Naive thymus-derived CD4-positive, alpha-beta T cell (primary cell): ENCODE results near the gene CA10. TPM values are rescaled to one million over a fixed set of nuclear protein-coding genes. Genes with fewer than 3 reads are reported as not detected.

Experiments
- ATAC-seq: fragments of 150-1000 bp; cut with Tn5 transposase; 2 replicates; pipeline ENCODE4 v1.10.0; 2021; ENCODE audit warnings: mild to moderate bottlenecking, moderate library complexity
- CTCF ChIA-PET: fragments of 350-600 bp; sonication (Branson Sonifier 250); formaldehyde crosslinking; loops from one replicate; lab custom pipeline; 2021; ENCODE audit warnings: antibody characterized with exemption; lab: Charles Lee
- POLR2A ChIA-PET: fragments of 350-600 bp; sonication (Branson Sonifier 250); formaldehyde crosslinking; loops from one replicate; lab custom pipeline; 2021; ENCODE audit warnings: antibody characterized with exemption, inconsistent platforms; lab: Charles Lee
- DNase-seq, 9 donors: peaks; one replicate each; pipeline versions ENCODE4 v3.0.0 to v3.0.0-alpha.2; 2020 to 2022; ENCODE audit warnings: mixed read lengths in 1 of 9
- H3K27ac ChIP-seq: one replicate; pipeline ENCODE4 v1.7.0; 2013; ENCODE audit warnings: mild to moderate bottlenecking, low read depth, low read length, moderate library complexity
- H3K27me3 ChIP-seq, 2 donors: one replicate each; pipeline ENCODE4 v1.7.0; 2013; ENCODE audit warnings: low read length in 2 of 2, mild to moderate bottlenecking in 2 of 2, moderate library complexity in 2 of 2; ENCODE audit not compliant: control insufficient read depth in 2 of 2, insufficient read depth in 2 of 2
- H3K36me3 ChIP-seq, 3 experiments: 1 replicate in 2 of 3; 2 replicates in 1 of 3; pipeline ENCODE4 v1.7.0; 2013; ENCODE audit warnings: low read length in 3 of 3, mild to moderate bottlenecking in 3 of 3, moderate library complexity in 1 of 3; ENCODE audit not compliant: insufficient read depth in 3 of 3, control insufficient read depth in 2 of 3
- H3K4me1 ChIP-seq, 2 donors: one replicate each; pipeline ENCODE4 v1.7.0; 2013; ENCODE audit warnings: low read length in 2 of 2, mild to moderate bottlenecking in 2 of 2, moderate library complexity in 1 of 2; ENCODE audit not compliant: control insufficient read depth in 2 of 2, insufficient read depth in 2 of 2
- H3K4me3 ChIP-seq: 2 replicates; pipeline ENCODE4 v1.7.0; 2013; ENCODE audit warnings: mild to moderate bottlenecking, low read length
- H3K9me3 ChIP-seq, 3 experiments: 1 replicate in 2 of 3; 2 replicates in 1 of 3; pipeline ENCODE4 v1.7.0; 2013; ENCODE audit warnings: low read length in 3 of 3; ENCODE audit not compliant: control insufficient read depth in 2 of 3
- H3K27ac Mint-ChIP-seq, 9 donors: one replicate each; pipeline ENCODE4 v1.8.0; 2020 to 2022; ENCODE audit warnings: mixed read lengths in 9 of 9, mild to moderate bottlenecking in 8 of 9, moderate library complexity in 5 of 9, inconsistent platforms in 2 of 9
- H3K27me3 Mint-ChIP-seq, 5 donors: one replicate each; pipeline ENCODE4 v1.8.0; 2021 to 2022; ENCODE audit warnings: mixed read lengths in 5 of 5, mild to moderate bottlenecking in 1 of 5
- H3K36me3 Mint-ChIP-seq, 5 donors: one replicate each; pipeline ENCODE4 v1.8.0; 2020 to 2022; ENCODE audit warnings: mixed read lengths in 5 of 5, mild to moderate bottlenecking in 3 of 5, inconsistent platforms in 1 of 5
- H3K4me1 Mint-ChIP-seq, 7 donors: one replicate each; pipeline ENCODE4 v1.8.0; 2020 to 2022; ENCODE audit warnings: mixed read lengths in 7 of 7, mild to moderate bottlenecking in 3 of 7, inconsistent platforms in 1 of 7
- H3K4me3 Mint-ChIP-seq, 10 donors: one replicate each; pipeline ENCODE4 v1.8.0; 2020 to 2022; ENCODE audit warnings: mild to moderate bottlenecking in 10 of 10, mixed read lengths in 10 of 10, moderate library complexity in 6 of 10, inconsistent platforms in 2 of 10
- H3K9me3 Mint-ChIP-seq, 11 donors: one replicate each; pipeline ENCODE4 v1.8.0; 2020 to 2022; ENCODE audit warnings: mixed read lengths in 11 of 11, mild to moderate bottlenecking in 4 of 11, inconsistent platforms in 1 of 11, moderate library complexity in 1 of 11
- intact Hi-C, 2 donors: fragments of 100-400 bp; cut with micrococcal nuclease; formaldehyde crosslinking; loops; one replicate each; pipeline ENCODE4 v1.15.1; 2023
- polyA plus RNA-seq, 2 donors: library from polyadenylated mRNA; unstranded; fragments of 300-500 nt; fragmentation: Illumina TruSeq; gene quantifications; one replicate each; pipeline ENCODE4 v1.2.3, GENCODE V29; 2021
- total RNA-seq, 6 experiments: library from RNA in 5 of 6; stranded (reverse) in 5 of 6; gene quantifications; 1 replicate in 5 of 6; 2 replicates in 1 of 6; pipeline ENCODE4 v1.2.3 and lab custom pipeline; 2021 to 2026

Gene CA10
- total and polyA plus RNA-seq, 7 experiments from 2014 or later = not detected

DNA sequence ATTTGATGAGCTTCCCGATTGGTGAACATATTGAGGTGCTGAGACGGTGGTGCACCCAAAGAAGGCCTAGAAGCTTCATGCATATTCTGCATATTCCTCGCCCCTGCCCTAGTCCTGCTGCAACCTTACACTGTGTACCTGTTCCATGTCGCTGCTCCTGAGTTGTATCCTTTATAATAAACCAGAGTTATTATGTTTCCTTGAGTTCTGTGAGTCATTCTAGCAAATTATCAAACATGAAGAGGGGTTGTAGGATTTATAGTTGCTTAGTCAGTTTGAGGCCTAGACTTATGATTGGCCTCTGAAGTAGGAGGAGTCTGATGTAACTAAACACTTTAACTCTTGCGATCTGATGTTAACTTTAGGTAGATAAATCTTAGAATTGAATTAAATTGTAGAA lies 436.8 kb downstream of the CA10 start:
- Mint-ChIP-seq H3K4me3 (no peak overlapping the region), H3K27me3 (peaks cover 2 to 21% (median 9%) of the 10 kb centered on the region in 5 donors), H3K4me1 (peaks cover 0 to 2% (median 0%) of the 10 kb centered on the region in 7 donors), H3K27ac (no peak overlapping the region), H3K9me3 (peaks cover 0 to 5% (median 0%) of the 10 kb centered on the region in 11 donors), H3K36me3 (no peaks in the 10 kb centered on the region)
- Histone ChIP-seq H3K27me3 (no peaks in the 10 kb centered on the region), H3K36me3 (no peaks in the 10 kb centered on the region), H3K4me1 (no peaks in the 10 kb centered on the region), H3K27ac (no peak overlapping the region), H3K4me3 (no peak overlapping the region), H3K9me3 (no peaks in the 10 kb centered on the region)
- no peak for ATAC-seq
- intact Hi-C loops = no loop called here
- DNase-seq = no peak
- ChIA-PET CTCF (no interaction called here), POLR2A (no interaction called here)

DNA sequence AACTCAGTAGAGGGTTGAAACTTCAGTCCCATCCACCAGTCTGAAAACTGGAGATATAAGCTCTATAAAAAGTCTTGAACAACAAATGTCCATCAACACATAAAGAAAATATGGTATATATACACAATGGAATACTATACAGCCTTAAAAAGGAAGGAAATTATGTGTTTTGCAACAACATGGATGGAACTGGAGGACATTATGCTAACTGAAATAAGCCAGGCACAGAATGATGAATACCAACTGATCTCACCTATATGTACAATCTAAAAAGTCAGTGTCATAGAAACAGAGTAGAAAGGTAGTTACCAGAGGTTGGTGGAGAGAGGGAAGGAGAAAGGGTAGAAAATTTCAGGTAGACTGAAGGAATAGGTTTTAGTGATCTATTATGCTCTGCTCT lies 438.1 kb downstream of the CA10 start:
- no peaks in the 10 kb centered on the region for H3K36me3 ChIP-seq
- H3K9me3 ChIP-seq = no peaks in the 10 kb centered on the region
- no peak overlapping the region for H3K4me3 ChIP-seq
- ChIA-PET POLR2A (no interaction called here), CTCF (no interaction called here)
- no peaks in the 10 kb centered on the region for H3K4me1 ChIP-seq
- H3K27me3 ChIP-seq = no peaks in the 10 kb centered on the region
- DNase-seq (no peak), ATAC-seq (no peak)
- peaks cover 2 to 21% (median 9%) of the 10 kb centered on the region in 5 donors for H3K27me3 Mint-ChIP-seq
- intact Hi-C loops = no loop called here
- H3K9me3 Mint-ChIP-seq = peaks cover 0 to 5% (median 0%) of the 10 kb centered on the region in 11 donors
- H3K27ac ChIP-seq = no peak overlapping the region
- H3K27ac Mint-ChIP-seq = no peak overlapping the region
- no peaks in the 10 kb centered on the region for H3K4me1 Mint-ChIP-seq
- no peak overlapping the region for H3K4me3 Mint-ChIP-seq
- no peaks in the 10 kb centered on the region for H3K36me3 Mint-ChIP-seq

- Histone ChIP-seq H3K36me3 (no peaks in the 10 kb centered on the region), H3K9me3 (no peaks in the 10 kb centered on the region), H3K27ac (no peak overlapping the region), H3K27me3 (no peaks in the 10 kb centered on the region), H3K4me1 (no peaks in the 10 kb centered on the region), H3K4me3 (no peak overlapping the region)
- ATAC-seq = no peak
- ChIA-PET CTCF (no interaction called here), POLR2A (no interaction called here)
- Mint-ChIP-seq H3K4me1 (no peaks in the 10 kb centered on the region), H3K4me3 (no peak overlapping the region), H3K36me3 (no peaks in the 10 kb centered on the region), H3K27me3 (peaks cover under 1 to 21% (median 14%) of the 10 kb centered on the region in 5 donors), H3K27ac (no peak overlapping the region), H3K9me3 (peaks cover 0 to 5% (median 0%) of the 10 kb centered on the region in 11 donors)
- intact Hi-C loops = no loop called here
- no peak for DNase-seq
Observed at GRCh38 chr17:51718983-51719382, 439.5 kb downstream of the CA10 start.

DNA sequence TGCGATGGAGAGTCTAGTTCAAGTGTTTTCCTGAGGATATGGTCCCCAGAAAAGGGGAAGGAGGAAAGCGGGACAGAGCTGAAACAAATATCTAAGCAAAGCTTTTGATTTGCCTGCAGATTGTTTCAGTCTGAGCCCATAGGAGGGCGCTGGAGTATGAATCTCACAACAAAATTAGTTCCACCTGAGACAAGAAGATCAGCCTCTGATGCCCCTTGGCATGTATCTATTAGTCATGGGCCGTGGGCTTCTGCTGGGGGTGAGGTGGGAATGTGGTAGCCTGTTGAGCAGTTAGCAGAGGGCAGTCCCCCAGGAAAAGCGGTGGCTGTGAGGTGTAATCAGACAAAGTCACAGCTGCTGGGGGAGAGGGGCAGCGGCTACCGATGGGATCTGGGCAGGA lies 446.9 kb downstream of the CA10 start:
- H3K4me3 ChIP-seq = no peak overlapping the region
- no peak overlapping the region for H3K4me3 Mint-ChIP-seq
- H3K36me3 ChIP-seq = no peaks in the 10 kb centered on the region
- H3K9me3 ChIP-seq = no peaks in the 10 kb centered on the region
- peaks cover 20 to 28% (median 26%) of the 10 kb centered on the region in 5 donors for H3K27me3 Mint-ChIP-seq
- no peak for DNase-seq
- H3K4me1 Mint-ChIP-seq = no peaks in the 10 kb centered on the region
- H3K27ac Mint-ChIP-seq = no peak overlapping the region
- H3K27ac ChIP-seq = no peak overlapping the region
- CTCF ChIA-PET = no interaction called here
- H3K4me1 ChIP-seq = no peaks in the 10 kb centered on the region
- peaks cover 0 to 2% (median 0%) of the 10 kb centered on the region in 11 donors for H3K9me3 Mint-ChIP-seq
- H3K27me3 ChIP-seq = no peaks in the 10 kb centered on the region
- intact Hi-C loops = no loop called here
- POLR2A ChIA-PET = no interaction called here
- H3K36me3 Mint-ChIP-seq = no peaks in the 10 kb centered on the region
- ATAC-seq = no peak

- DNase-seq (no peak), ATAC-seq (no peak)
- ChIA-PET POLR2A (no interaction called here), CTCF (no interaction called here)
- no peaks in the 10 kb centered on the region for H3K36me3 Mint-ChIP-seq
- H3K27me3 Mint-ChIP-seq = peaks cover 20 to 28% (median 26%) of the 10 kb centered on the region in 5 donors
- H3K27ac Mint-ChIP-seq = no peak overlapping the region
- Histone ChIP-seq H3K4me3 (no peak overlapping the region), H3K9me3 (no peaks in the 10 kb centered on the region), H3K27ac (no peak overlapping the region), H3K27me3 (no peaks in the 10 kb centered on the region), H3K4me1 (no peaks in the 10 kb centered on the region), H3K36me3 (no peaks in the 10 kb centered on the region)
- intact Hi-C loops = no loop called here
- H3K4me3 Mint-ChIP-seq = no peak overlapping the region
- H3K4me1 Mint-ChIP-seq = no peaks in the 10 kb centered on the region
- H3K9me3 Mint-ChIP-seq = peaks cover 0 to 2% (median 0%) of the 10 kb centered on the region in 11 donors
Observed at GRCh38 chr17:51710634-51710979, 447.9 kb downstream of the CA10 start.

GRCh38 chr17:51709694-51710633 lies 448.6 kb downstream of the CA10 start:
- DNase-seq (no peak), ATAC-seq (no peak)
- Mint-ChIP-seq H3K27me3 (peaks cover 20 to 28% (median 26%) of the 10 kb centered on the region in 5 donors), H3K4me3 (no peak overlapping the region), H3K36me3 (no peaks in the 10 kb centered on the region), H3K4me1 (no peaks in the 10 kb centered on the region), H3K27ac (no peak overlapping the region), H3K9me3 (peaks cover 0 to 2% (median 0%) of the 10 kb centered on the region in 11 donors)
- ChIA-PET POLR2A (no interaction called here), CTCF (no interaction called here)
- Histone ChIP-seq H3K4me3 (no peak overlapping the region), H3K4me1 (no peaks in the 10 kb centered on the region), H3K9me3 (no peaks in the 10 kb centered on the region), H3K27me3 (no peaks in the 10 kb centered on the region), H3K27ac (no peak overlapping the region), H3K36me3 (no peaks in the 10 kb centered on the region)
- intact Hi-C loops = no loop called here

GRCh38 chr17:51707216-51707615 lies 451.3 kb downstream of the CA10 start:
- Mint-ChIP-seq H3K36me3 (no peaks in the 10 kb centered on the region), H3K9me3 (no peaks in the 10 kb centered on the region), H3K27me3 (peaks cover 15 to 27% (median 20%) of the 10 kb centered on the region in 5 donors), H3K4me1 (no peaks in the 10 kb centered on the region), H3K27ac (no peak overlapping the region), H3K4me3 (no peak overlapping the region)
- ChIA-PET CTCF (no interaction called here), POLR2A (no interaction called here)
- Histone ChIP-seq H3K27me3 (no peaks in the 10 kb centered on the region), H3K36me3 (no peaks in the 10 kb centered on the region), H3K4me3 (no peak overlapping the region), H3K4me1 (no peaks in the 10 kb centered on the region), H3K9me3 (no peaks in the 10 kb centered on the region), H3K27ac (no peak overlapping the region)
- DNase-seq (no peak), ATAC-seq (no peak)
- intact Hi-C loops = no loop called here
